Right lobe of liver (tissue), 4 donors: ENCODE data around the gene CDRT15.
"Not testable (repeated sequence)": the region's sequence is repeated elsewhere in the genome, so short reads cannot be mapped to it uniquely, and the experiment has no call there.

ENCODE experiments used
- POLR2A ChIP-seq: fragments of 450-650 bp; IDR thresholded peaks from one replicate; pipeline ENCODE4 v1.6.1; 2017; ENCODE audit warnings: antibody characterized with exemption, mild to moderate bottlenecking
- TF ChIP-seq, protein P1 (sequence below), 4 donors: fragments of 200-600 bp in 3 of 4; fragments of 450-650 bp in 1 of 4; IDR thresholded peaks; one replicate each; pipeline versions ENCODE4 v1.5.1 to v1.8.0; 2016 to 2022; ENCODE audit warnings: antibody characterized with exemption in 4 of 4, mild to moderate bottlenecking in 2 of 4
- donor health status: DM: no; HTN: no; CAD: no.
- donor health status: DM: no; HTN: no; CAD: no.
- donor health status: DM: no; HTN: yes; CAD: no.

DNA sequence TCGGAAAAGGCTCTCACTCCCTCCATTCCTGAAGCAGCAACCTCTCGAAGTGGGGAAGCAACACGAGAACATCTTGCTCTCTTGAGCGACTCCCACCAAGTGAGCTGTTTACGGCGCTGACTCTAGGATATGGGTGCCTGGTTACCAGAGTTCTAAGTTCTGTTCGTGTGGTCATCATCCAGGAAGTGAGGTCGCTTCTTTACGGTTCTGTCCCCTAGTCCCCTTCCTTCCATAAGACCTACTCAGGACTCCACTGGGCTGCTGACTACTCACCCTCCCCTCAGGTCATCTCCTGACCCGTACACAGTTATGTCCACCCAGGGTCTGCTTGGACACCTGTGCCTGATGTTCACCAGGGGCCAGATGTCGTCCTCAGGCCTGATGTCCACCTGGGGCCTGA is at the start of gene CDRT15:
- TF ChIP-seq POLR2A = not testable (repeated sequence)
- TF ChIP-seq, protein P1, sequence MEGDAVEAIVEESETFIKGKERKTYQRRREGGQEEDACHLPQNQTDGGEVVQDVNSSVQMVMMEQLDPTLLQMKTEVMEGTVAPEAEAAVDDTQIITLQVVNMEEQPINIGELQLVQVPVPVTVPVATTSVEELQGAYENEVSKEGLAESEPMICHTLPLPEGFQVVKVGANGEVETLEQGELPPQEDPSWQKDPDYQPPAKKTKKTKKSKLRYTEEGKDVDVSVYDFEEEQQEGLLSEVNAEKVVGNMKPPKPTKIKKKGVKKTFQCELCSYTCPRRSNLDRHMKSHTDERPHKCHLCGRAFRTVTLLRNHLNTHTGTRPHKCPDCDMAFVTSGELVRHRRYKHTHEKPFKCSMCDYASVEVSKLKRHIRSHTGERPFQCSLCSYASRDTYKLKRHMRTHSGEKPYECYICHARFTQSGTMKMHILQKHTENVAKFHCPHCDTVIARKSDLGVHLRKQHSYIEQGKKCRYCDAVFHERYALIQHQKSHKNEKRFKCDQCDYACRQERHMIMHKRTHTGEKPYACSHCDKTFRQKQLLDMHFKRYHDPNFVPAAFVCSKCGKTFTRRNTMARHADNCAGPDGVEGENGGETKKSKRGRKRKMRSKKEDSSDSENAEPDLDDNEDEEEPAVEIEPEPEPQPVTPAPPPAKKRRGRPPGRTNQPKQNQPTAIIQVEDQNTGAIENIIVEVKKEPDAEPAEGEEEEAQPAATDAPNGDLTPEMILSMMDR (IDR thresholded peaks at IDR 0.05) = not testable (repeated sequence)
